ENCODE data around the gene ZNF385B. TPM values are rescaled to one million over a fixed set of nuclear protein-coding genes. Genes with fewer than 3 reads are reported as not detected.

The ZNF385B gene
- total RNA-seq, 1 donor from 2014 or later, result not detected

GRCh38 chr2:179701524-179702110 is 159.8 kb downstream of the ZNF385B start:
- FAIRE-seq (no peak), DNase-seq (ENCODE audit: low read depth) (no peak)
- Histone ChIP-seq H3K27me3 (ENCODE audit: control insufficient read depth, insufficient read depth, low read length) (no peaks in the 10 kb centered on the region), H3K4me3 (ENCODE audit: low read depth, low read length) (no peak overlapping the region), H3K36me3 (ENCODE audit: control insufficient read depth, insufficient read depth, low read length) (no peaks in the 10 kb centered on the region)
- TF ChIP-seq CTCF (IDR thresholded peaks at IDR 0.05; ENCODE audit: insufficient read depth, low read length, severe bottlenecking), result no peak

GRCh38 chr2:179695486-179695885 is 165.9 kb downstream of the ZNF385B start:
- Histone ChIP-seq H3K4me3 (ENCODE audit: low read depth, low read length) (no peak overlapping the region), H3K27me3 (ENCODE audit: control insufficient read depth, insufficient read depth, low read length) (no peaks in the 10 kb centered on the region), H3K36me3 (ENCODE audit: control insufficient read depth, insufficient read depth, low read length) (no peaks in the 10 kb centered on the region)
- no peak for FAIRE-seq
- no peak for TF ChIP-seq CTCF (IDR thresholded peaks at IDR 0.05; ENCODE audit: insufficient read depth, low read length, severe bottlenecking)
- no peak for DNase-seq (ENCODE audit: low read depth)

- TF ChIP-seq CTCF (IDR thresholded peaks at IDR 0.05; ENCODE audit: insufficient read depth, low read length, severe bottlenecking), result no peak
- no peaks in the 10 kb centered on the region for H3K27me3 ChIP-seq (ENCODE audit: control insufficient read depth, insufficient read depth, low read length)
- FAIRE-seq, result no peak
Observed at GRCh38 chr2:179694963-179695362, 166.4 kb downstream of the ZNF385B start.

GRCh38 chr2:179692610-179693009 is 168.8 kb downstream of the ZNF385B start:
- FAIRE-seq, result no peak
- Histone ChIP-seq H3K4me3 (ENCODE audit: low read depth, low read length) (no peak overlapping the region), H3K36me3 (ENCODE audit: control insufficient read depth, insufficient read depth, low read length) (no peaks in the 10 kb centered on the region), H3K27me3 (ENCODE audit: control insufficient read depth, insufficient read depth, low read length) (no peaks in the 10 kb centered on the region)
- DNase-seq (ENCODE audit: low read depth), result peak; percentile 15
- TF ChIP-seq CTCF (IDR thresholded peaks at IDR 0.05; ENCODE audit: insufficient read depth, low read length, severe bottlenecking), result no peak

More at GRCh38 chr2:179694963-179695362, 166.4 kb downstream of the ZNF385B start:
- no peaks in the 10 kb centered on the region for H3K36me3 ChIP-seq (ENCODE audit: control insufficient read depth, insufficient read depth, low read length)
- DNase-seq (ENCODE audit: low read depth), result no peak
- no peak overlapping the region for H3K4me3 ChIP-seq (ENCODE audit: low read depth, low read length)

GRCh38 chr2:179692043-179692442 is 169.4 kb downstream of the ZNF385B start:
- no peaks in the 10 kb centered on the region for H3K36me3 ChIP-seq (ENCODE audit: control insufficient read depth, insufficient read depth, low read length)
- no peaks in the 10 kb centered on the region for H3K27me3 ChIP-seq (ENCODE audit: control insufficient read depth, insufficient read depth, low read length)
- DNase-seq (ENCODE audit: low read depth), result no peak
- no peak for FAIRE-seq
- no peak for TF ChIP-seq CTCF (IDR thresholded peaks at IDR 0.05; ENCODE audit: insufficient read depth, low read length, severe bottlenecking)
- H3K4me3 ChIP-seq (ENCODE audit: low read depth, low read length), result no peak overlapping the region

GRCh38 chr2:179691235-179691634 is 170.2 kb downstream of the ZNF385B start:
- H3K4me3 ChIP-seq (ENCODE audit: low read depth, low read length), result no peak overlapping the region
- no peaks in the 10 kb centered on the region for H3K27me3 ChIP-seq (ENCODE audit: control insufficient read depth, insufficient read depth, low read length)
- TF ChIP-seq CTCF (IDR thresholded peaks at IDR 0.05; ENCODE audit: insufficient read depth, low read length, severe bottlenecking), result no peak
- FAIRE-seq (no peak), DNase-seq (ENCODE audit: low read depth) (no peak)
- H3K36me3 ChIP-seq (ENCODE audit: control insufficient read depth, insufficient read depth, low read length), result no peaks in the 10 kb centered on the region

All from bronchial epithelial cell (primary cell).